ENCODE results near the gene C2CD4A. TPM values are rescaled to one million over a fixed set of nuclear protein-coding genes. Genes with fewer than 3 reads are reported as not detected.

Gene C2CD4A
- total RNA-seq, 4 donors from 2014 or later = 0.12 to 0.40 (median 0.31) TPM; not detected in 1

DNA sequence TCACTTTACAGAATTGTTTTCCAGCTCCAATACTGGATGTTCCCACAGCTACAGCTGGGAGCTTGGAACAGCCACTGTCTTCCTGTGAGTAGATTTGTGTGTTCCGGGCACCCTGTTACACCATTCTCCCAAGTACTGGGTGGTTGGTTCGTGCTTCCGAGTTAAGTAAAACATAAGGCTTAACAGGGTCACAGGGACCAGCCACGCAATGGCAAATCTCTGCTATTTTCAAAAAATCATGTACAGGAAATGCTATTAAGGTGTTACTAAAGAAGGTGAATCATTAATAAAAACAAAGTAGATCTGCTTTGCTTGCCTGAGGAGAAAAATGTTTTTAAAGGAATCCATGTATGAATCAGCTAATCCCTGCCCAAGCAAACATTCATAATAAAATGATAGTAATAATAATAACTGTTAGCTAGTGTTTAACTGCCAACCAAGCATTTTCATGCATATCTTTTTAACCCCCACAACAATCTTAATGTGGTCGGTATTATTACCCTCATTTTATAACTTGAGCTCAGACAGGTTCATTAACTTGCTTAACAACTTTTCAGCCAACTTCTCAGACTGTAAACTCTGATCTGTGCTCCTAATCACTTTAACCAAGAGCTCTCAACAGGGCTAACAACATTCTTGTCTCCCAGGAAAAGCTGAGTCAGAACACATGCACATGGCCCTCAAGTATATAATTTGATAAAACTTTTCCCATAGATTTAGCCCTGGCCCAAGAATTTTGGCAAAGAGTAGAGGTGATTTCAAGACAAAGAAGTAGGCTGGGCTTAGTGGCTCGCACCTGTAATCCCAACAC, 2.7 kb upstream of the C2CD4A start:
- peaks cover 45% of the 10 kb centered on the region for H3K27me3 ChIP-seq
- no peak overlapping the region for H3K27ac ChIP-seq
- WGBS, 2 donors (ENCODE audit: low coverage in 1 of 2) = 66 to 69% methylated on average over 4 to 5 of the region's 6 CpGs
- no peaks in the 10 kb centered on the region for H3K9me3 ChIP-seq
- ATAC-seq = no peak
- TF ChIP-seq POLR2AphosphoS5 (IDR thresholded peaks at IDR 0.05) = peak; percentile 28
- TF ChIP-seq POLR2A (IDR thresholded peaks at IDR 0.05) = no peak
- no peak for TF ChIP-seq EP300 (IDR thresholded peaks at IDR 0.05)
- no peaks in the 10 kb centered on the region for H3K36me3 ChIP-seq
- no peak overlapping the region for H3K4me3 ChIP-seq
- H3K4me1 ChIP-seq = peaks cover 0 to 42% (median 10%) of the 10 kb centered on the region in 3 donors

DNA sequence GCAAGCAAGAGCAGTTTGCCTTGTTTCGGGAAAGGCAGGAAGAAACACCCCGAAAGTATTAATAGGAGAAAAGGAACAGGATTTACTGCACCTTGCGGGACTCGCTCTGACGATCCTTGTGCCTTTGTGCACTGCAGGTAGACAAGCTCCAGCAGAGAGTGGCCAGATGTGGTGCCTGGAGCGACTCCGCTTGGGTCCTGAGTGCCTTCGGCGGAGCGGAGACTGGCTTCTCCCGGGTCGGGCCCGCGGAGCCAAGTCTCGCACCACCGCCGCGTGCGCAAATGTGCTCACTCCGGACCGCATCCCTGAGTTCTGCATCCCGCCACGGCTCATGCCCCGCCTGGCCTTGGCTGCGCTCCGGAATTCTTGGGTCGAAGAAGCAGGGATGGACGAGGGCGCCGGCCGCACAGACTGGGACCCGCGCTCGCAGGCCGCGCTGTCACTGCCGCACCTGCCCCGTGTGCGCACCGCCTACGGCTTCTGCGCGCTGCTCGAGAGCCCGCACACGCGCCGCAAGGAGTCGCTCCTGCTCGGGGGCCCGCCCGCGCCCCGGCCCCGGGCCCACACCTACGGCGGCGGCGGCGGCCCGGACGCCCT, 769 bp downstream of the C2CD4A start:
- H3K4me3 ChIP-seq = peak overlapping the region; percentile 23 to 59
- no peaks in the 10 kb centered on the region for H3K36me3 ChIP-seq
- peak overlapping the region in 3 of 4 donors; percentile 41 to 58 (median 56) for H3K27ac ChIP-seq
- ATAC-seq = peak; percentile 25
- peaks cover 68% of the 10 kb centered on the region for H3K27me3 ChIP-seq
- TF ChIP-seq, protein P1, sequence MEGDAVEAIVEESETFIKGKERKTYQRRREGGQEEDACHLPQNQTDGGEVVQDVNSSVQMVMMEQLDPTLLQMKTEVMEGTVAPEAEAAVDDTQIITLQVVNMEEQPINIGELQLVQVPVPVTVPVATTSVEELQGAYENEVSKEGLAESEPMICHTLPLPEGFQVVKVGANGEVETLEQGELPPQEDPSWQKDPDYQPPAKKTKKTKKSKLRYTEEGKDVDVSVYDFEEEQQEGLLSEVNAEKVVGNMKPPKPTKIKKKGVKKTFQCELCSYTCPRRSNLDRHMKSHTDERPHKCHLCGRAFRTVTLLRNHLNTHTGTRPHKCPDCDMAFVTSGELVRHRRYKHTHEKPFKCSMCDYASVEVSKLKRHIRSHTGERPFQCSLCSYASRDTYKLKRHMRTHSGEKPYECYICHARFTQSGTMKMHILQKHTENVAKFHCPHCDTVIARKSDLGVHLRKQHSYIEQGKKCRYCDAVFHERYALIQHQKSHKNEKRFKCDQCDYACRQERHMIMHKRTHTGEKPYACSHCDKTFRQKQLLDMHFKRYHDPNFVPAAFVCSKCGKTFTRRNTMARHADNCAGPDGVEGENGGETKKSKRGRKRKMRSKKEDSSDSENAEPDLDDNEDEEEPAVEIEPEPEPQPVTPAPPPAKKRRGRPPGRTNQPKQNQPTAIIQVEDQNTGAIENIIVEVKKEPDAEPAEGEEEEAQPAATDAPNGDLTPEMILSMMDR (IDR thresholded peaks at IDR 0.05) = no peak
- 2 to 12% methylated on average over 5 to 25 of the region's 62 CpGs for WGBS, 2 donors (ENCODE audit: low coverage in 1 of 2)
- no peaks in the 10 kb centered on the region for H3K9me3 ChIP-seq
- peaks cover 0 to 29% (median 10%) of the 10 kb centered on the region in 3 donors for H3K4me1 ChIP-seq

DNA sequence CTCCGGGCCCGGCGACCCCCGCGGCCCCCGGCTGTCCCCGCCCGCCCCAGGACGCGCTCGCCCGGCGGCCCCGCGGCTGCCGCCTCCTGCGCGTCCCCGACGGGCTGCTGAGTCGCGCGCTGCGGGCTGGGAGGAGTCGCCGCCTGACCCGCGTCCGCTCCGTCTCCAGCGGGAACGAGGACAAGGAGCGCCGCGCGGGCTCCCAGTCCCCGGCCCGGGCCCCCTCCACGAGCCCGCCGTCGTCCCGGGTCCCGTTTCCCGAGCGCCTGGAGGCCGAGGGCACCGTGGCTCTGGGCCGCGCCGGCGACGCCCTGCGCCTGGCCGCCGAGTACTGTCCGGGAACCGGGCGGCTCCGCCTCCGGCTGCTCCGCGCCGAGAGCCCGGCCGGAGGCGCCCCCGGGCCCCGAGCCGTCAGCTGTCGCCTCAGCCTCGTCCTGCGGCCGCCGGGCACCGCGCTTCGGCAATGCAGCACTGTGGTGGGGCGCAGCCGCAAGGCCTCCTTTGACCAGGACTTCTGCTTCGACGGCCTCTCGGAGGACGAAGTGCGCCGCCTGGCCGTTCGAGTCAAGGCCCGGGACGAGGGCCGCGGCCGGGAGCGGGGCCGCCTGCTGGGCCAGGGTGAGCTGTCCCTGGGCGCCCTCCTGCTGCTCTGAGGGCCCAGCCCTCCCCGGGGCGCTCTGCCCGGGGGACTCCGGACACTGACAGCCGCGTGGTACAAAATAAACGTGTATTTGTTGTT, 1.5 kb downstream of the C2CD4A start:
- ATAC-seq = peak; percentile 54
- TF ChIP-seq EP300 (IDR thresholded peaks at IDR 0.05) = no peak
- TF ChIP-seq, protein P1 (IDR thresholded peaks at IDR 0.05) = peak in 2 of 4 experiments; percentile 9 to 18
- TF ChIP-seq POLR2A (IDR thresholded peaks at IDR 0.05) = peak in 1 of 2 donors; percentile 4
- no peak for TF ChIP-seq POLR2AphosphoS5 (IDR thresholded peaks at IDR 0.05)
- H3K27ac ChIP-seq = peak overlapping the region in 3 of 4 donors; percentile 56 to 76 (median 62)
- peaks cover 0 to 29% (median 10%) of the 10 kb centered on the region in 3 donors for H3K4me1 ChIP-seq
- H3K36me3 ChIP-seq = no peaks in the 10 kb centered on the region
- H3K27me3 ChIP-seq = peaks cover 68% of the 10 kb centered on the region
- WGBS, 2 donors (ENCODE audit: low coverage in 1 of 2) = 0 to 2% methylated on average over 1 to 7 of the region's 103 CpGs
- H3K4me3 ChIP-seq = peak overlapping the region; percentile 34 to 59
- H3K9me3 ChIP-seq = no peaks in the 10 kb centered on the region

DNA sequence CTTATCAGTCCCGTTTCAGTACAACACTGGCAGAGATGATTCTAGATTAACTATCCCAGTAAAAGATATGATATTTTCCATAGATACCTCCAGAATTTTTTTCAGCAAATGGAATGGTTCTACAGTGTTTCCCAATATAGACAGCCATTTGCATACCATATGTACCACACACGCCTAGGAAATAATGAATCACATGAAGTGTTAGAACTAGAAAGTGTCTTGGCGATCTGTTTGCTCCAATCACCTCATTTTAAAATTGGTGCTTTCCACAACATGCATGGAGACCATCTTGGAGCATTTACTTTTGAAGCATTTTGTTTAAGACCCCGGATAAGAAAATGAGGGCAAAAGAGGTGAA, 2.0 kb downstream of the C2CD4A start:
- peak overlapping the region in 2 of 4 donors; percentile 56 to 76 for H3K27ac ChIP-seq
- no peaks in the 10 kb centered on the region for H3K9me3 ChIP-seq

More for the DNA sequence above, 2.0 kb downstream of the C2CD4A start:
- 36 to 43% methylated on average over 3 to 4 of the region's 4 CpGs for WGBS, 2 donors (ENCODE audit: low coverage in 1 of 2)
- no peak for ATAC-seq
- H3K4me1 ChIP-seq = peaks cover 0 to 29% (median 10%) of the 10 kb centered on the region in 3 donors
- TF ChIP-seq EP300 (IDR thresholded peaks at IDR 0.05) (no peak), POLR2AphosphoS5 (IDR thresholded peaks at IDR 0.05) (no peak), POLR2A (IDR thresholded peaks at IDR 0.05) (no peak)
- TF ChIP-seq, protein P1 (IDR thresholded peaks at IDR 0.05) = no peak
- peaks cover 70% of the 10 kb centered on the region for H3K27me3 ChIP-seq
- peak overlapping the region in 1 of 2 donors; percentile 59 for H3K4me3 ChIP-seq
- no peaks in the 10 kb centered on the region for H3K36me3 ChIP-seq

Measured in gastroesophageal sphincter (tissue), 4 donors.